NT2/D1 (cell line): Measurements from ENCODE around the gene FAM47E.

Source experiments
- DNase-seq: peaks from one replicate; pipeline ENCODE4 v3.0.0-alpha.2; 2011; ENCODE audit warnings: low read depth, low spot score
- H3K27me3 ChIP-seq: 2 replicates; pipeline ENCODE4 v1.6.0; 2011; ENCODE audit warnings: mild to moderate bottlenecking; ENCODE audit not compliant: insufficient read length, insufficient read depth
- H3K36me3 ChIP-seq: 2 replicates; pipeline ENCODE4 v1.6.1; 2011; ENCODE audit warnings: mild to moderate bottlenecking, low read length, mixed read lengths; ENCODE audit not compliant: insufficient read depth, insufficient read length
- H3K4me1 ChIP-seq: 2 replicates; pipeline ENCODE4 v1.5.1; 2011; ENCODE audit not compliant: insufficient read depth, insufficient read length
- H3K4me3 ChIP-seq: 2 replicates; pipeline ENCODE4 v1.5.1; 2011; ENCODE audit warnings: low read depth; ENCODE audit not compliant: insufficient read length
- H3K9ac ChIP-seq: 2 replicates; pipeline ENCODE4 v1.6.0; 2011; ENCODE audit warnings: low read depth; ENCODE audit not compliant: insufficient read length
- H3K9me3 ChIP-seq: 2 replicates; pipeline ENCODE4 v1.5.1; 2011; ENCODE audit warnings: mild to moderate bottlenecking, low read length; ENCODE audit not compliant: insufficient read depth
- SUZ12 ChIP-seq: IDR thresholded peaks from 2 replicates; pipeline ENCODE4 v1.6.1; 2011; ENCODE audit not compliant: insufficient read length, insufficient read depth; ENCODE audit errors: extremely low read depth
- YY1 ChIP-seq: IDR thresholded peaks from 2 replicates; pipeline ENCODE4 v1.6.1; 2011; ENCODE audit not compliant: insufficient read length, insufficient read depth
- ZNF274 ChIP-seq: IDR thresholded peaks from 2 replicates; pipeline ENCODE4 v1.6.1; 2011; ENCODE audit warnings: mild to moderate bottlenecking, low read depth, low read length

FAM47E gene

GRCh38 chr4:76246025-76246424 is 5.5 kb upstream of the FAM47E start:
- no peaks in the 10 kb centered on the region for H3K36me3 ChIP-seq
- H3K4me3 ChIP-seq = no peak overlapping the region
- peaks cover 7% of the 10 kb centered on the region for H3K27me3 ChIP-seq
- no peaks in the 10 kb centered on the region for H3K4me1 ChIP-seq
- no peak for DNase-seq
- no peak for TF ChIP-seq SUZ12
- H3K9me3 ChIP-seq = no peaks in the 10 kb centered on the region
- H3K9ac ChIP-seq = no peak overlapping the region

GRCh38 chr4:76246852-76247251 is 4.7 kb upstream of the FAM47E start:
- TF ChIP-seq YY1 (no peak), ZNF274 (no peak), SUZ12 (no peak)
- H3K4me1 ChIP-seq = no peaks in the 10 kb centered on the region
- no peak for DNase-seq
- no peak overlapping the region for H3K9ac ChIP-seq
- no peaks in the 10 kb centered on the region for H3K36me3 ChIP-seq
- peaks cover 10% of the 10 kb centered on the region for H3K27me3 ChIP-seq
- H3K4me3 ChIP-seq = no peak overlapping the region
- no peaks in the 10 kb centered on the region for H3K9me3 ChIP-seq

- Histone ChIP-seq H3K4me3 (peak overlapping the region; percentile 36), H3K9me3 (no peaks in the 10 kb centered on the region), H3K9ac (no peak overlapping the region), H3K27me3 (peaks cover 22% of the 10 kb centered on the region), H3K36me3 (no peaks in the 10 kb centered on the region), H3K4me1 (no peaks in the 10 kb centered on the region)
- TF ChIP-seq YY1 (no peak), ZNF274 (no peak)
- DNase-seq = no peak
Measured at GRCh38 chr4:76250962-76251361, 559 bp upstream of the FAM47E start.

- no peak for DNase-seq
- H3K27me3 ChIP-seq = peaks cover 22% of the 10 kb centered on the region
- H3K36me3 ChIP-seq = no peaks in the 10 kb centered on the region
- no peaks in the 10 kb centered on the region for H3K9me3 ChIP-seq
- no peak overlapping the region for H3K4me3 ChIP-seq
- no peaks in the 10 kb centered on the region for H3K4me1 ChIP-seq
- TF ChIP-seq ZNF274 (no peak), SUZ12 (no peak), YY1 (no peak)
- no peak overlapping the region for H3K9ac ChIP-seq
Measured at GRCh38 chr4:76252271-76252653, 741 bp downstream of the FAM47E start.

- no peak for TF ChIP-seq YY1
- no peak for TF ChIP-seq SUZ12
- no peak for TF ChIP-seq ZNF274
- no peaks in the 10 kb centered on the region for H3K4me1 ChIP-seq
- DNase-seq = no peak
- peaks cover 22% of the 10 kb centered on the region for H3K27me3 ChIP-seq
- H3K36me3 ChIP-seq = no peaks in the 10 kb centered on the region
- H3K4me3 ChIP-seq = no peak overlapping the region
- no peaks in the 10 kb centered on the region for H3K9me3 ChIP-seq
- H3K9ac ChIP-seq = no peak overlapping the region
Measured at GRCh38 chr4:76253511-76253910, 2.0 kb downstream of the FAM47E start.

- no peak for TF ChIP-seq ZNF274
- no peak for TF ChIP-seq SUZ12
- TF ChIP-seq YY1 = no peak
- no peak for DNase-seq
- no peak overlapping the region for H3K9ac ChIP-seq
- H3K4me1 ChIP-seq = no peaks in the 10 kb centered on the region
- H3K9me3 ChIP-seq = no peaks in the 10 kb centered on the region
- H3K27me3 ChIP-seq = peaks cover 15% of the 10 kb centered on the region
- no peak overlapping the region for H3K4me3 ChIP-seq
- no peaks in the 10 kb centered on the region for H3K36me3 ChIP-seq
Measured at GRCh38 chr4:76256032-76256431, 4.5 kb downstream of the FAM47E start.

- peaks cover 11% of the 10 kb centered on the region for H3K27me3 ChIP-seq
- no peak overlapping the region for H3K9ac ChIP-seq
- H3K4me3 ChIP-seq = no peak overlapping the region
- DNase-seq = no peak
- no peak for TF ChIP-seq YY1
- H3K4me1 ChIP-seq = no peaks in the 10 kb centered on the region
- H3K36me3 ChIP-seq = no peaks in the 10 kb centered on the region
- H3K9me3 ChIP-seq = no peaks in the 10 kb centered on the region
Measured at GRCh38 chr4:76256968-76257367, 5.4 kb downstream of the FAM47E start.

- Histone ChIP-seq H3K4me1 (no peaks in the 10 kb centered on the region), H3K27me3 (peaks cover 2% of the 10 kb centered on the region), H3K4me3 (no peak overlapping the region), H3K36me3 (no peaks in the 10 kb centered on the region), H3K9me3 (no peaks in the 10 kb centered on the region), H3K9ac (no peak overlapping the region)
- TF ChIP-seq SUZ12 (no peak), YY1 (no peak), ZNF274 (no peak)
- no peak for DNase-seq
Measured at GRCh38 chr4:76257824-76258223, 6.3 kb downstream of the FAM47E start.
